Measurements from ENCODE around the gene KRT35. TPM values are rescaled to one million over a fixed set of nuclear protein-coding genes. Genes with fewer than 3 reads are reported as not detected.
A peak's percentile ranks its signal among the peaks of the same experiment; 100 is the strongest.

Gene KRT35
- total RNA-seq, 2 experiments from 2014 or later, result not detected

GRCh38 chr17:41528959-41529353 is 48.0 kb upstream of the KRT35 start:
- Mint-ChIP-seq H3K27me3 (peaks cover 74% of the 10 kb centered on the region), H3K27ac (no peak overlapping the region), H3K4me3 (peak overlapping the region; percentile 63), H3K4me1 (ENCODE audit: low read depth) (peaks cover 21% of the 10 kb centered on the region), H3K9me3 (no peaks in the 10 kb centered on the region), H3K36me3 (ENCODE audit: low read depth) (no peaks in the 10 kb centered on the region)
- Histone ChIP-seq H3K27me3 (ENCODE audit: control insufficient read depth in 1 of 2, insufficient read depth in 2 of 2, low read length in 2 of 2) (peaks cover 42 to 43% of the 10 kb centered on the region in 2 experiments), H3K9me3 (ENCODE audit: control insufficient read depth in 1 of 2, insufficient read depth in 1 of 2, low read length in 2 of 2) (peaks cover 0 to 10% of the 10 kb centered on the region in 2 experiments), H3K27ac (ENCODE audit: low read depth in 1 of 2, low read length in 2 of 2) (no peak overlapping the region), H3K36me3 (ENCODE audit: insufficient read depth, low read length) (no peaks in the 10 kb centered on the region), H3K4me3 (ENCODE audit: low read length) (no peak overlapping the region), H3K4me1 (ENCODE audit: insufficient read depth, low read length) (peaks cover 19% of the 10 kb centered on the region)
- TF ChIP-seq, protein P1, sequence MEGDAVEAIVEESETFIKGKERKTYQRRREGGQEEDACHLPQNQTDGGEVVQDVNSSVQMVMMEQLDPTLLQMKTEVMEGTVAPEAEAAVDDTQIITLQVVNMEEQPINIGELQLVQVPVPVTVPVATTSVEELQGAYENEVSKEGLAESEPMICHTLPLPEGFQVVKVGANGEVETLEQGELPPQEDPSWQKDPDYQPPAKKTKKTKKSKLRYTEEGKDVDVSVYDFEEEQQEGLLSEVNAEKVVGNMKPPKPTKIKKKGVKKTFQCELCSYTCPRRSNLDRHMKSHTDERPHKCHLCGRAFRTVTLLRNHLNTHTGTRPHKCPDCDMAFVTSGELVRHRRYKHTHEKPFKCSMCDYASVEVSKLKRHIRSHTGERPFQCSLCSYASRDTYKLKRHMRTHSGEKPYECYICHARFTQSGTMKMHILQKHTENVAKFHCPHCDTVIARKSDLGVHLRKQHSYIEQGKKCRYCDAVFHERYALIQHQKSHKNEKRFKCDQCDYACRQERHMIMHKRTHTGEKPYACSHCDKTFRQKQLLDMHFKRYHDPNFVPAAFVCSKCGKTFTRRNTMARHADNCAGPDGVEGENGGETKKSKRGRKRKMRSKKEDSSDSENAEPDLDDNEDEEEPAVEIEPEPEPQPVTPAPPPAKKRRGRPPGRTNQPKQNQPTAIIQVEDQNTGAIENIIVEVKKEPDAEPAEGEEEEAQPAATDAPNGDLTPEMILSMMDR (IDR thresholded peaks at IDR 0.05), result no peak
- POLR2A ChIA-PET, result interaction anchor here (1.0 kb wide), 1 partner anchor 159 kb away, joined by 3 read pairs; no protein-coding TSS in a partner anchor
- CTCF ChIA-PET, result no interaction called here
- ATAC-seq (ENCODE audit: poor library complexity) (no peak), DNase-seq (no peak)
- intact Hi-C loops (cut with DNase I, micrococcal nuclease), result no loop called here

DNA sequence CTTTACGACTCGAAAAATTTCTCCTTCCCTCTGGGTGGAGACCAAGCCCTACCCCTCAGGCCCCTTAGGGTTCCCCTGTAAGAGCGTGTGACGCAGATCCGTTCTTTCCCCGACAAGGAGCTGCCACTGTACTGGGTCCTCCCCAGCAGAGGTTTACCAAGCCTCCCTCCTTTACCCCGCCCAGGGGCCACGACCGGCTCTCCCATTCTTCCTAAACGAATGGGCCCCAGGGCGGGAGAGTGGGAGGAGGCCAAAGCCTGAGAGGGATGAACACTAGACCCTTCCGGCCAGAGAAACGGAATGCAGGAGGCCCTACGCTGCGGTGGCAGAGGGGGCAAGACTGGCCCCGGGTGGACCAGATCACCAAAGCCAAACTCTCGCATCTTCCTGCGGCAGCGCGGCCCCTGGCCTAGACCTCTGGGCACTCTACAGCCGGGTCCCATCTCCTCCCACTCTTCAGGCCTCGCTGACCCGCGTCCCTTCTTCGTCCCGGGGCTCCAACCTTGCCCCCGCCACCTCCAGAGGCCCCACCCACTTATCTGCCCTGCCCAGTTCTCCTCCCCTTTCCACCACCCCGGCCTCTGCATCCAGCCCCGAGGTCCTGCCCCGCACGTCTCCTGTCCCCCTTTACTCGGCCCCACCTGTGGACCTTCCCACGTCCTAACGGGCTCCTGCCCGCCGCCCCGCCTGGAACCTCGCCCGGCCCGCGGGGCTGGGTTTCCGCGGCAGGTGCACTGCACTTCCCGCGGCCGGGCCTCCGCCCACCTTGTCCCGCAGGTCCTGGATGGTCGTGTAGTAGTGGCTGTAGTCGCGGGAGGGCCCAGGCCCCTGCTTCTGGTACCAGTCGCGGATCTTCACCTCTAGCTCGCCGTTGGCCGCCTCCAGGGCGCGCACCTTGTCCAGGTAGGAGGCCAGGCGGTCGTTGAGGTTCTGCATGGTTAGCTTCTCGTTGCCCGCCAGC is 46.4 kb upstream of the KRT35 start:
- intact Hi-C loops (cut with DNase I, micrococcal nuclease), result no loop called here
- DNase-seq (peak in 2 of 14 experiments; percentile 15 to 20), ATAC-seq (ENCODE audit: poor library complexity) (peak; percentile 48)
- Mint-ChIP-seq H3K4me1 (ENCODE audit: low read depth) (peaks cover 21% of the 10 kb centered on the region), H3K27ac (no peak overlapping the region), H3K36me3 (ENCODE audit: low read depth) (no peaks in the 10 kb centered on the region), H3K4me3 (peak overlapping the region; percentile 38), H3K27me3 (peaks cover 59% of the 10 kb centered on the region), H3K9me3 (no peaks in the 10 kb centered on the region)
- ChIA-PET POLR2A (no interaction called here), CTCF (interaction anchor here (1.8 kb wide), 1 partner anchor 22 kb away, joined by 4 read pairs; no protein-coding TSS in a partner anchor)
- no peak overlapping the region for H3K27ac ChIP-seq (ENCODE audit: low read depth in 1 of 2, low read length in 2 of 2)
- peaks cover 38 to 43% of the 10 kb centered on the region in 2 experiments for H3K27me3 ChIP-seq (ENCODE audit: control insufficient read depth in 1 of 2, insufficient read depth in 2 of 2, low read length in 2 of 2)
- no peaks in the 10 kb centered on the region for H3K36me3 ChIP-seq (ENCODE audit: insufficient read depth, low read length)
- H3K4me1 ChIP-seq (ENCODE audit: insufficient read depth, low read length), result peaks cover 19% of the 10 kb centered on the region
- TF ChIP-seq, protein P1 (IDR thresholded peaks at IDR 0.05), result no peak
- peak overlapping the region; percentile 29 for H3K4me3 ChIP-seq (ENCODE audit: low read length)
- H3K9me3 ChIP-seq (ENCODE audit: control insufficient read depth in 1 of 2, insufficient read depth in 1 of 2, low read length in 2 of 2), result peaks cover 0 to 10% of the 10 kb centered on the region in 2 experiments

DNA sequence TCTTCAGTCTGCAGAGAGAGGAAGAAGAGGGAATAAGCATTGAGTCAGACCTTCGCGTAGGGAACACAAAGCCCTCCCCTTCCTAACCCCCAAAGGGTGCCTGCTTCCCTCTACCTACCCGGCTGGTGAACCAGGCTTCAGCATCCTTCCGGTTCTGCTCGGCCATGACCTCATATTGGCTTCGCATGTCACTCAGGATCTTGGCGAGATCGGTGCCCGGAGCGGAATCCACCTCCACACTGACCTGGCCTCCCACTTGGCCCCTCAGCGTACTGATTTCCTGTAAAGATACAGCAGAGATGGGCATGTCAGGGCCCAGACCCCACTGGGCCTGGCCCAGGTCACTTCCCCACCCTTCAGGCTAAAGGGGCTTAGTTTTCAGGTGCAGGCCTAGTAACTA is 43.3 kb upstream of the KRT35 start:
- H3K27ac ChIP-seq (ENCODE audit: low read depth in 1 of 2, low read length in 2 of 2), result no peak overlapping the region
- TF ChIP-seq, protein P1 (IDR thresholded peaks at IDR 0.05), result no peak
- peaks cover 18% of the 10 kb centered on the region for H3K4me1 Mint-ChIP-seq (ENCODE audit: low read depth)
- ATAC-seq (ENCODE audit: poor library complexity) (no peak), DNase-seq (no peak)
- intact Hi-C loops (cut with DNase I, micrococcal nuclease), result no loop called here
- peaks cover 22 to 25% of the 10 kb centered on the region in 2 experiments for H3K27me3 ChIP-seq (ENCODE audit: control insufficient read depth in 1 of 2, insufficient read depth in 2 of 2, low read length in 2 of 2)
- ChIA-PET POLR2A (no interaction called here), CTCF (no interaction called here)
- peaks cover 0 to 10% of the 10 kb centered on the region in 2 experiments for H3K9me3 ChIP-seq (ENCODE audit: control insufficient read depth in 1 of 2, insufficient read depth in 1 of 2, low read length in 2 of 2)
- H3K4me1 ChIP-seq (ENCODE audit: insufficient read depth, low read length), result peaks cover 19% of the 10 kb centered on the region
- no peak overlapping the region for H3K4me3 ChIP-seq (ENCODE audit: low read length)
- peaks cover 34% of the 10 kb centered on the region for H3K27me3 Mint-ChIP-seq
- H3K36me3 ChIP-seq (ENCODE audit: insufficient read depth, low read length), result no peaks in the 10 kb centered on the region
- H3K9me3 Mint-ChIP-seq, result no peaks in the 10 kb centered on the region
- H3K4me3 Mint-ChIP-seq, result no peak overlapping the region
- H3K36me3 Mint-ChIP-seq (ENCODE audit: low read depth), result no peaks in the 10 kb centered on the region
- H3K27ac Mint-ChIP-seq, result no peak overlapping the region

Measured in CD4-positive, alpha-beta T cell (primary cell).